Cardiac fibroblast (primary cell): ENCODE results near the gene CRABP2.

Experiments
- DNase-seq, 2 donors: peaks; one replicate each; pipeline versions ENCODE4 v3.0.0 to v3.0.0-alpha.2; 2010; ENCODE audit warnings: low read depth in 2 of 2
- H3K4me3 ChIP-seq, 2 donors: replicated peaks in 1 of 2; 1 replicate in 1 of 2; 2 replicates in 1 of 2; pipeline ENCODE4 v1.5.1; 2011; ENCODE audit warnings: low read depth in 2 of 2, low read length in 2 of 2, mild to moderate bottlenecking in 2 of 2, moderate library complexity in 1 of 2
- CTCF ChIP-seq: IDR thresholded peaks from one replicate; pipeline ENCODE4 v1.5.1; 2011; ENCODE audit warnings: low read depth, mild to moderate bottlenecking, low read length, inconsistent platforms

CRABP2 gene

GRCh38 chr1:156669794-156670193 is 35.6 kb downstream of the CRABP2 start:
- TF ChIP-seq CTCF: no peak
- DNase-seq: no peak
- H3K4me3 ChIP-seq: no peak overlapping the region

GRCh38 chr1:156668801-156669637 is 36.4 kb downstream of the CRABP2 start:
- TF ChIP-seq CTCF: no peak
- no peak for DNase-seq
- no peak overlapping the region for H3K4me3 ChIP-seq

- DNase-seq: no peak
- no peak for TF ChIP-seq CTCF
- no peak overlapping the region for H3K4me3 ChIP-seq
Measured at GRCh38 chr1:156667968-156668709, 37.2 kb downstream of the CRABP2 start.

GRCh38 chr1:156667610-156667967 is 37.8 kb downstream of the CRABP2 start:
- DNase-seq: peak in 1 of 2 donors; percentile 53
- H3K4me3 ChIP-seq: no peak overlapping the region
- no peak for TF ChIP-seq CTCF

- no peak overlapping the region for H3K4me3 ChIP-seq
- TF ChIP-seq CTCF: no peak
- peak in 1 of 2 donors; percentile 57 for DNase-seq
Measured at GRCh38 chr1:156666862-156667609, 38.3 kb downstream of the CRABP2 start.

GRCh38 chr1:156665539-156665938 is 39.8 kb downstream of the CRABP2 start:
- no peak overlapping the region for H3K4me3 ChIP-seq
- TF ChIP-seq CTCF: no peak

More at GRCh38 chr1:156665539-156665938, 39.8 kb downstream of the CRABP2 start:
- DNase-seq: no peak
